GM10847 (cell line): ENCODE data around the gene ANKRD39.

Experiments used
- POLR2A ChIP-seq: IDR thresholded peaks from 2 replicates; pipeline ENCODE4 v1.6.1; 2011; ENCODE audit not compliant: insufficient read length; ENCODE audit errors: extremely low read depth

ANKRD39 gene, protein sequence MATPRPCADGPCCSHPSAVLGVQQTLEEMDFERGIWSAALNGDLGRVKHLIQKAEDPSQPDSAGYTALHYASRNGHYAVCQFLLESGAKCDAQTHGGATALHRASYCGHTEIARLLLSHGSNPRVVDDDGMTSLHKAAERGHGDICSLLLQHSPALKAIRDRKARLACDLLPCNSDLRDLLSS

DNA sequence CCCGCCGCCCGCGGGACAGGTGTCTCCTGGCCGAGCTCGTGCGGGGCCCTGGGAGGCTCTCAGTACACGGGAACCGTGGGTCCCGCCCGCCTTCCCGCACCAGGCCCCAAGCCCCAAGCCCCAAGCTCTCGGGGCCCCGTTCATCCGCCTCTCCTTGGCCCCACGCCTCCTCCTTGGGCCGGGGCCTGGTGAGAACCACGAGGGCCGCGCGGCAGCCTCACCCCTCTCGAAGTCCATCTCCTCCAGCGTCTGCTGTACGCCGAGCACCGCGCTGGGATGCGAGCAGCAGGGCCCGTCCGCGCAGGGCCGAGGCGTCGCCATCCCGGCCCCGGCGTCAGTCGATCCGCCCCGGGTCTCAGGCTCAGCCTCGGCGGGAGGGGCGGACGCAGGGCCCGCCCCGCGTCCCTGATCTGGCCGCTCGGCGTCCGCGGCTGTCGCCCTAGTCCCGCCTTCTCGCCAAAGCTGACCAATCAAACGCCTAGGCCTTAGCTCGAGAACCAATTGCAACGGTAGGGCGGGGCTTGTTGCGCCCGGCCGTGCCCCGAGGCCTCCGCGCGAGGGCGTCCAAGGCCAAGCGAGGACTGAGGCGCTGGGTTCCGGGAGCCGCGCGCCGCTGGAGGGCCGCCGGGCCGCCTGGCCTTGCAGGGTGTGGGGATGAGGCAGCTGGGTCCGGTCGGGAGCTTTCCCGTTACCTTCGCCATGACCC, at the start of gene ANKRD39:
Gene ANKRD39 (minus strand): TSS at position 350 of the 706 bp plus-strand sequence. CDS start 29 bp downstream, at position 321.
- TF ChIP-seq POLR2A = peak; percentile 79

DNA sequence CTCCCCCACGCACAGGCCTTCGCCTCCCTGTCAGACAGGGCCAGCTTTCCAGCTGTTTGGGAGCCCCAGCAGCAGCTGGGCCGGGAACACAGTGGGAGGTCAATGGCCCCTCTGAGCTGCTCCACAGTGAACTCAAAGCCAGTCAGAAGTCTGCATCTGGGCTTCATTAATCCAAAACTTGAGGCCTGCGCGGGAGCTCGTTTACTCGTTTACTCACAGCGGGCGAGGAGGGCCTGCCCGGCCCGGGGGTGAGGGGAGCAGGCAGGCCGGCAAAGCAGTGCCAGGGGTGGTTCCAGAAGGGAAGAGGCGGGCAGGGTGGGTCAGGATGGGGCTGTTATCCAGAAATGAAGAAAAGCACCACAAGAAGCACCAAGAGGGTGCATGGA, 48.9 kb upstream of the ANKRD39 start:
- no peak for TF ChIP-seq POLR2A

DNA sequence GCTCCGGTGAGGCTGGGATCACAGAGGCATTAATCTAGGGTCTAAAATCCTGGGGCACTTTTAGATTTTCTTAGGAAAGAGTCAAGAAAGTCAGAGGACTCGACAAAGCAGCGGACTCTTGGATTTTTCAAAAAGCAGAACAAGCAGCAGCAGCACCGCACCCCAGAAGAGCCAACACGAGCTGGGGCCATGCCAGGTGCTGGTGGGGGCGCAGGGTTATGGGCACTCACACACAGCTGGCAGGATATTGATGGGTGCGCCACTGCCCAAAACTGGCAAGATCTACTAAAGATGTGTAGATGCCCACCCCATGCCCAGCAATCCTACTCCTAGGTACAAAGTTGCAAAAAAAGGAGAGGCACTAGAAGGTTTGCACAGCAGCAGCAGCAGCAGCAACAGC, 46.0 kb upstream of the ANKRD39 start:
- no peak for TF ChIP-seq POLR2A

DNA sequence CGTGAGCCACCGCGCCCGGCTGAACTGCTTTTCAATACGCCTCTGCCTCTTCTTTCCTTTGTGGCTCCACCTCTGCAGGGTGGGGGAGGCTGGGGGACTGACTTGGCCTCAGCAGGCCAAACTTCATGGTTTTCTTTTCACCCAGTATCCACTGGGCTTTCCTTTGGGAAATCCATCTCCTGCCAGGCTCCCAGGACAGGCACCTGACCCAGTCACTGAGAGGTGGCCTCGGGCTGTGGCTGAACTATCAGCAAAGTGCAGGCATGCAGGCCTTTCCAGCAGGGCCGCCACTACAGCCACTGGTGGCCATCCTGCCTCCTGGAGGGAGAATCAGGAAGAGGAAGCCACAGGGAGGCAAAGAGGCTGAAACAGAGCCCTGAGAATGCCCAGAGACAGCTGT, 45.5 kb upstream of the ANKRD39 start:
- TF ChIP-seq POLR2A = no peak

DNA sequence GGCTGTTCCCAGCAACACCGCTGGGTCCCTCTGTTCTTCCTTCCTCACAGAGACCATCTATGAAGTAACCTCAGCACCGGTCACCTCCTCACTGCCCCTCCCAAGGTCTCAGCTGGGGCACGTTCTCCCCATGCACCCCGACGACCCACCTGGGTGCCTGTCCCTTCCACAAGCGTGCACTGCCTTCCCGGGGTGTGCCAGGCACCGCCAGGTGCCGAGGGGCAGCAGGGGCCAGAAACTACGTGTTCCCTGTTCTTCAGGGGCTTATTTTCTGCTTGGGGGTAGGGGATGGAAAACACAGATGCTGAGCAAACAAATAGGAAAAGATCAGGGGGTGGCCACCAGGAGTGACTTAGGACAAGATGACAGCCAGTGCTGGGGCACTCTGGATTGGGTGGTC, 42.4 kb upstream of the ANKRD39 start:
- no peak for TF ChIP-seq POLR2A

DNA sequence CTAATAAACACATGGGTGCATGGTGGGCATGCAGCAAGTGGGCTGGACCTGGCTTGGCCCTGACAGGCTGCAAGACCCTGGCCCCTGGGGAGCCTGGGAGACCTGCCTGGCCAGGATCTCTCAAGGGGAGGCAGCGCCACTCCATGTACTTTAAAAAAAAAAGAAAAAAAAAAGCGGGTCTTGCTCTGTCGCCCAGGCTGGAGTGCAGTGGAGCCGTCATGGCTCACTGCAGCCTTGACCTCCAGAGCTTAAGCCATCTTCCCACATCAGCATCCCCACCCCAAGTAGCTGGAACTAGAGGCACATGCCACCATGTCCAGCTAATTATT, 41.6 kb upstream of the ANKRD39 start:
- TF ChIP-seq POLR2A = no peak

DNA sequence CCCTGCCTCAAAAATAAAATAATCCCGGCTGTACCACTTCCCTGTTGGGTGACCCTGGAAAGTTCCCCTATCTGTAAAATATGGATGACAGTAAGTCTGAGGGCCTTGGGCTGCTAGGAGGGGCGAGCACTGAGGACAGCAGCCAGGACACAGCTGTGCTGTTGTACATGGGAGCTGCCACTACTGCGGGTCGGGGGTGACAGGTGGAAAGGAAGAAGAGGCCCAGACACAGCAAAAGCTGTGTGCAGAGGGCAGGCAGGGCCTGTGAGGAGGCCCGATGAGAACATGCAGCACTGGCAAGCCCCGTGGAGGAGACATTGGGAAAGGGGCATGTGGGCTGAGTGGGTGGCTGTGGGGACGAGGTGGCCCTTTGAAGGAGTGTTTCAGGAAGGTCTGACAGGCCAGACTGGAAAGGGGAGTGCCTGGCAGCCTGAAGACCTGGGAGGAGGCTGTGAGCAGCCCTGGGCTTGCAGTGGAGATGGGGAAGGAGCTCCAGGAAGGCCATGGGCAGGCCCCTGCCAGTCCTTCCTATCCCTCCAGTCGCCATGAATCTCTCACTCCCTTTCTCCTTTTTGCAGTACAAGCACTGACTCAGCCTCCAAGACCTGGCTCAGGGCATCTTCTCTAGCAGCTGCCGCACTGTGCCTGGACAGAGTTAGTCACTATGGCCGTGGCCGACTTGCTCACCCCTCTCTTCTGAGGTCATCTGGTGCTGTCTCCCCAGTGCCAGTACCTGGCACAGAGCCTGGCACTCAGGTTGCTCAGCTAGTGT, 41.0 kb upstream of the ANKRD39 start:
- no peak for TF ChIP-seq POLR2A

DNA sequence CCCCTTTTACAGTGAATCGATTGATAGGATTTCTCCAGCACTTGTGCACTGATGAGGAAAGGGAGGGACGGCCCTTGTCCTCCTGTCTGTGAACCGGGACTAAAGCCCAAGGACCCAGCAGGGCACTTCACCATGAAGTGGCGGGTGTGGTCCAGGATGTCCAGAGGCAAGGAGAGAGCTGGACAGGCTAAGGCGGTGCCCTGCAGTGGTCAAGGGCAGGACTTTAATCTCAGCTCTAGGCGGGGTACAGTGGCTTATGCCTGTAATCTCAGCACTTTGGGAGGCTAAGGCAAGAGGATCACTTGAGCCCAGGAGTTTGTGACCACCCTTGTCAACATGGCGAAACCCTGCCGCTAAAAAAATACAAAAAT, 40.3 kb upstream of the ANKRD39 start:
- no peak for TF ChIP-seq POLR2A

DNA sequence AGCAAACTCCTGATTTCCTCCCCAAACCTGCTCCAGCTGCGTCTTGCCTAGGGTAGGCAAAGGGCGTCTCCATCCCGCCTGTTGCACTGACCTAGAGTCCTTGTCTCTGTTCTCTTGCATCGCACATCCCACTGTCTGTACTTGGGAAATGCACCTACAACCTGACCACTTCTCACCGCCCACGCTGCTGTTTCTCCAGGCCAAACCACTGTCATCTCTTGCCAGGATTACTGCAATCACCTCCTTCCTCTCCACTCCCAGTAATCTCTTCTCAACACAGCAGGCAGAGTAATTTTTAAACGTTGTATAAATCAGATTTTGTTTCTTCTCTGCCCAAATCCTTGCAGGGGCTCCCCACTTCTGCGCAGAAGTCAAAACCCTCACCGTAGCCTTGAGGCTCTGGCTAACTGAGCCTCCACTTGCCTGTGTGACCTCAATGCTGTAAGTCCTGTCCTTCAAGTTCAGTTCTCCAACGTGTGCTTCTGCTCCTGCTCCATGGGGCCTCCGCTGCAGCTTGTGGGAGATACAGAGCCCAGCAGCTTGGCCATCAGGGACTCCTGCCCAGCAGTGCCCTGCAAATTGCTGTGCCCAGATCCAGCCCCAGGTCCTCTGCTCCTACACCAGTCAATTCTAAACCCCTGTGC, 39.8 kb upstream of the ANKRD39 start:
- TF ChIP-seq POLR2A = no peak

DNA sequence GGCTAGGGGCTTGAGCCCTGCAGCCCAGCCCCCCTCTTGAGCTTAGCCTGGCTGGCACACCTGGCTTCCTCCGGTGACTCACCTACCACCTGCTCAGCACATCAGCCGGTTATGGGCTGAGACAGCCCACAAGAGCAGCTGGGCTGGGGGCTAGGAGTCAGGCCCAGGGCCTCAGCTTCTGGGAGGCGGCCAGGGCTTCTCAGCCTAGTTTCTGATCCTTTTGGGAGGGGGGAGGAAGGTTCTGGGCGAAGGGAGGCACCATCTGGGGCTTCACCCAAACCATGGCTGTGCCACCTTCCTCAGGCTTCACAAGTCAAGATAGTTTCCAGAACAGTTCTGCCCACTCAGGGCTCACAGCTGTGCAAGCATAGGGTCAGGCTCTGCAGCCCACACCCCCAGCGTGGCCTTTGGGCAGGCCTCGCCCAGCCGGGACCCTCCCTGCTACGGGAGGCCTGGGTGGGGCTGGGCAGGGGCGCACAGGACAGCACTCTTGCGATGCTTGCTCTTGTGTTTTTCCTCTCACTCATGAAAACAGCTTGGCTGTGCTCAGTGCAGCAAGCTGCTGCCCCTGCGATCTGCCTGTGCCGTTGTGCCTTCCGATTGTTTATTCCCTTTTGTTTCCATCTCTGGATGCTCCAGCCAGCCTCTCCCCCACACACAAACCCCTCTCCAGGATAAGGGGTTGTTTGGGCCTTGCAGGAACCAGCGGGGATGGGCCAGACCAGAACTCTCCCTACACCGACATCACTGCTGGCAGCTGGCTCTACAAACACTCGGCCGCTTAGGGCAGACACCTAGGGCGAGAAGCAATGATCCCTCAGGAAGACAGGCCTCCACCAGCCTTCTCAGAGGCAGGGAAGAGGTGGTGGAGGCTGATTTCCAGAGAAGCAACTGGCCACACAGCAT, 38.2 kb upstream of the ANKRD39 start:
- TF ChIP-seq POLR2A = no peak

DNA sequence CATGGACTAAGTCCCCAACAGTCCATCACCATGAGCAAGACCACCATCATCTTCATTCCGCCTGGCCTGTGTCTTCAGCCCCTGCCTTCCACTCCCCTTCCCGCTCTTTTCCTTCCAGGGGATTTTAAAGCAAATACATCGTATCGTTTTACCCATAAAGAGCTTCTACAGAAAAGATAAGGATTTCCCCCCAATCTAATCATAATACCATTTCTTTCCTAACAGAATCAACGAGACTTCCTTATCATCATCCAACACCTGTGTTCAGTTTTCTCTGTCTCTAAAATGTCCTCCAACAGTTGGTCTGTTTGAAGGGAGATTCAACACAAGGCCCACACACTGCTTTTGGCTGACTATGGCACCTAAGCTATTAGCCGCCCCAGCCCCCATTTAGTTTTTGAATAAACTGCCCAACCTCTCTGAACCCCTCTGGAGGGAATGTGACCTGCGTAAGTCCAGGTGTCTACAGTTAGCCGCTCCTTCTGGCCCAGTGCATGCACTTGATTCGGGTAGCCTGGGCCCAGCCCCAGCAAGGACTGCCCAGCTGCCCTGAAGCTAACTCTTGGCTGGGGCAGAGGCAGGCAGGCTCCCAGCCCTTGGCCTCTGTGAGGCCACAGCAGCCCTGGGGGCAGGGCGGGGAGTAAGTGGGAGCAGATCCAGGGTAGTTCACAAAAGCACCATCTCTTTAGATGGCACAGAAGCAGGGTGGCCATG, 37.4 kb upstream of the ANKRD39 start:
- no peak for TF ChIP-seq POLR2A

DNA sequence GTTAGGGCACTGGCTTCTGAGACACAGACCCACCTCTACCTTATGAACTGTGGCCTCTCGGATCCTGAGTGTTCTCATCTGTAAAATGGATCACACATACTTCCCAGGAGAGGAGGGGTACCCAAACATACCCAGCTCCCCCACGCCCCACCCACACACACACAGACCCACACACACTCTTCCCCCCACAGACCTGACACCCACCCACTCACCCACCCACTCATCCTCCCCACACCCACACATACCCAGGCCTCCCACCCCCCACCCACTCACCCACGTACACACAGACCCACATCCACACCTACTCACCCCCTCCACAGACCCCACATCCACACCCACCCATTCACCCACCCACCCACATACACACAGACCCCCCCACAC, 36.3 kb upstream of the ANKRD39 start:
- TF ChIP-seq POLR2A = no peak

DNA sequence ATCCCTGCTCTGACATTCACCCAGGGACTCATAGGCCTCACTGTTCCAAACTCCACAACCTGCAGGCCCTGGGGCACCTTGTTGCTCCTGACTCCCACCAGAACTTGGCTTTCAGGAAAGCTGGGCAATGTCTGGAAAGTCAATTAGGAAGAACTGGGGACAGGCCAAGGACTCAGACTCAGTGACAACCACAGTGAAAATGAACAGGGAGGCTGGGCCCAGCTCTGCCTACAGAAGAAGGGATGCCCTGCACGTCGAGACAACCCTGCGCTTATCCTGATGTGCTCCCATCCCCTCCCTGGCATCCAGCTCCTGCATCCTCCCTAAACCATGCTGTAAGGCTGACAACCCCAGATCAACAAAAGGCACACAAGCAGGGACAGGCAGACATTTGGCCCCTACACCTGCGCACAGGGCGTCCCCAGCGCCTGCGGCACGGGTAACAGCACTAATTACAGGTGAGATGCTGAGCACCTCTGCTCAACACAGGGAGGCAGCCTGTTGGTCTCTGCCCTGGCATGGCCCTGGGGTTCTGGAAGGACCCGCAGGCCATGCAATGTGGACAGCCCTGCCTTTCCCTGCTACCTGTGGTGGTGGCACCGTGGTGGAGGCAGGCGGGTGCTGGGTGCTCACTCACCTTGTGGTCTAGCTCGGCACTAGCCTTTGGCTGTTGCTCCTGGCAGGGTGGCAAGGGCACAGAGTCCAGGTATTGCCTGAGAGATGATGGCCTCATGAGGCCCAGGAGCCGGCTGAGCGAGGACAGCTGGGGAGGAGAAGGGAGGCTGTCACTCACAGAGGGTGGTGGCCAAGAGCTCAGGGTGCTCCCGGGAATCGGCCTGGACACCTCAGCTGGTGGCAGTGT, 35.7 kb upstream of the ANKRD39 start:
- TF ChIP-seq POLR2A = no peak
